HepG2 (cell line): Measurements from ENCODE around the gene RRAD. TPM values are rescaled to one million over a fixed set of nuclear protein-coding genes. Genes with fewer than 3 reads are reported as not detected.

Experiments used
- ELF3 ChIP-seq: IDR thresholded peaks from 2 replicates; pipeline ENCODE4 v1.6.1; 2016; ENCODE audit warnings: missing genetic modification reagents, missing compliant biosample characterization
- FIP1L1 ChIP-seq: fragments of 200-400 bp; formaldehyde crosslinking; IDR thresholded peaks from 2 replicates; pipeline ENCODE4 v1.6.1; 2018; ENCODE audit warnings: low read depth, mild to moderate bottlenecking, low read length, moderate library complexity, borderline replicate concordance; ENCODE audit not compliant: insufficient read depth
- FOXC1 ChIP-seq: sonication (generic); formaldehyde crosslinking; IDR thresholded peaks from 2 replicates; pipeline ENCODE4 v1.8.0; 2022; ENCODE audit warnings: mild to moderate bottlenecking, missing genetic modification reagents, borderline replicate concordance
- HES4 ChIP-seq: sonication (generic); formaldehyde crosslinking; IDR thresholded peaks from 2 replicates; pipeline ENCODE4 v1.9.0; 2021; ENCODE audit warnings: mild to moderate bottlenecking, missing genetic modification reagents, borderline replicate concordance
- HNF4A ChIP-seq: sonication (generic); formaldehyde crosslinking; IDR thresholded peaks from 2 replicates; pipeline ENCODE4 v1.4.0; 2020; ENCODE audit warnings: missing genetic modification reagents
- HOXA5 ChIP-seq: sonication (generic); formaldehyde crosslinking; IDR thresholded peaks from 2 replicates; pipeline ENCODE4 v1.4.0; 2020; ENCODE audit warnings: missing genetic modification reagents
- IKZF1 ChIP-seq: fragments of 450-650 bp; IDR thresholded peaks from 2 replicates; pipeline ENCODE4 v1.7.1; 2016
- MEF2D ChIP-seq: sonication (generic); formaldehyde crosslinking; IDR thresholded peaks from 2 replicates; pipeline ENCODE4 v1.5.1; 2020; ENCODE audit warnings: mild to moderate bottlenecking, missing genetic modification reagents
- NAIF1 ChIP-seq: sonication (generic); formaldehyde crosslinking; IDR thresholded peaks from 2 replicates; pipeline ENCODE4 v1.5.0; 2020; ENCODE audit warnings: mild to moderate bottlenecking, missing genetic modification reagents, borderline replicate concordance
- NBN ChIP-seq: fragments of 450-650 bp; conservative IDR thresholded peaks from 2 replicates; pipeline ENCODE4 v1.6.1; 2017
- NPAS2 ChIP-seq: sonication (generic); formaldehyde crosslinking; IDR thresholded peaks from 2 replicates; pipeline ENCODE4 v1.8.0; 2022; ENCODE audit warnings: mild to moderate bottlenecking, missing genetic modification reagents, borderline replicate concordance
- SRSF4 ChIP-seq: fragments of 200-400 bp; formaldehyde crosslinking; IDR thresholded peaks from one replicate; pipeline ENCODE4 v1.6.1; 2018; ENCODE audit warnings: mild to moderate bottlenecking, low read depth, low read length, moderate library complexity; ENCODE audit not compliant: poor library complexity, severe bottlenecking
- TBX3 ChIP-seq: fragments of 450-650 bp; IDR thresholded peaks from 2 replicates; pipeline ENCODE4 v1.6.1; 2017; ENCODE audit warnings: antibody characterized with exemption, mild to moderate bottlenecking, inconsistent platforms, borderline replicate concordance
- TCF7 ChIP-seq: sonication (generic); IDR thresholded peaks from 2 replicates; pipeline ENCODE4 v1.6.1; 2016; ENCODE audit warnings: antibody characterized with exemption, low read depth
- TEAD2 ChIP-seq: sonication (generic); formaldehyde crosslinking; IDR thresholded peaks from 2 replicates; pipeline ENCODE4 v1.9.0; 2021; ENCODE audit warnings: missing genetic modification reagents
- USF2 ChIP-seq, 2 experiments: sonication (generic) in 1 of 2; formaldehyde crosslinking in 1 of 2; IDR thresholded peaks; 2 replicates each; pipeline versions ENCODE4 v1.5.1 to v1.6.1; 2011 to 2020; ENCODE audit warnings: borderline replicate concordance in 1 of 2, low read depth in 1 of 2, low read length in 1 of 2, mild to moderate bottlenecking in 1 of 2, missing genetic modification reagents in 1 of 2, moderate library complexity in 1 of 2
- ZBTB1 ChIP-seq: sonication (generic); formaldehyde crosslinking; IDR thresholded peaks from 2 replicates; pipeline ENCODE4 v1.4.0; 2020; ENCODE audit warnings: missing genetic modification reagents, borderline replicate concordance
- ZBTB8A ChIP-seq: sonication (generic); formaldehyde crosslinking; IDR thresholded peaks from 2 replicates; pipeline ENCODE4 v1.4.0; 2020; ENCODE audit warnings: mild to moderate bottlenecking, low read depth, missing genetic modification reagents, borderline replicate concordance
- ZFY ChIP-seq: sonication (generic); formaldehyde crosslinking; IDR thresholded peaks from 2 replicates; pipeline ENCODE4 v1.4.0; 2020; ENCODE audit warnings: missing genetic modification reagents
- ZIK1 ChIP-seq: sonication (generic); formaldehyde crosslinking; IDR thresholded peaks from 2 replicates; pipeline ENCODE4 v1.5.0; 2020; ENCODE audit warnings: mild to moderate bottlenecking, low read depth, missing genetic modification reagents, borderline replicate concordance
- ZNF383 ChIP-seq: sonication (generic); formaldehyde crosslinking; IDR thresholded peaks from 2 replicates; pipeline ENCODE4 v1.4.0; 2020; ENCODE audit warnings: missing genetic modification reagents, mild to moderate bottlenecking, borderline replicate concordance
- ZNF543 ChIP-seq: sonication (generic); formaldehyde crosslinking; IDR thresholded peaks from 2 replicates; pipeline ENCODE4 v1.4.0; 2020; ENCODE audit warnings: mild to moderate bottlenecking, missing genetic modification reagents
- ZNF709 ChIP-seq: sonication (generic); formaldehyde crosslinking; IDR thresholded peaks from 2 replicates; pipeline ENCODE4 v1.5.0; 2020; ENCODE audit warnings: mild to moderate bottlenecking, missing genetic modification reagents
- ZNF761 ChIP-seq: sonication (generic); formaldehyde crosslinking; conservative IDR thresholded peaks from 2 replicates; pipeline ENCODE4 v1.4.0; 2020; ENCODE audit warnings: mild to moderate bottlenecking, missing genetic modification reagents
- ZSCAN25 ChIP-seq: sonication (generic); formaldehyde crosslinking; IDR thresholded peaks from 2 replicates; pipeline ENCODE4 v1.8.0; 2022; ENCODE audit warnings: mild to moderate bottlenecking, missing genetic modification reagents
- polyA plus RNA-seq, 8 experiments: library from polyadenylated mRNA; depleted of rRNA in 3 of 8; stranded (reverse) in 7 of 8; unstranded in 1 of 8; fragments of >200 nt; fragmentation: Illumina TruSeq in 4 of 8; extraction: Trizol in 4 of 8; gene quantifications; 2 replicates each; pipeline versions ENCODE4 v1.2.1 to v1.2.3, GENCODE V29; 2011 to 2016; ENCODE audit warnings: low read depth in 4 of 8, missing spikeins in 1 of 8, mixed read lengths in 1 of 8; ENCODE audit not compliant: insufficient read depth in 1 of 8
- total RNA-seq, 5 experiments: library from RNA; depleted of rRNA; stranded (reverse); fragments of >200 nt; fragmentation: Illumina TruSeq; extraction: Trizol; gene quantifications; 2 replicates each; pipeline ENCODE4 v1.2.3, GENCODE V29; 2016; ENCODE audit warnings: low read depth in 1 of 5
- TF ChIP-seq, protein P1 (sequence below): sonication (generic); formaldehyde crosslinking; IDR thresholded peaks from 2 replicates; pipeline ENCODE4 v1.4.0; 2020; ENCODE audit warnings: missing genetic modification reagents

RRAD gene
- total and polyA plus RNA-seq, 2 of the 13 experiments (the other 11 are each of a cell fraction or from before 2014, with no cell fraction given): 0.80 to 1.1 TPM

- TF ChIP-seq FIP1L1 (no peak), ZSCAN25 (CRISPR knock-in tag) (peak; percentile 49; the same call in 1 of the 2 replicates), ELF3 (CRISPR knock-in tag) (peak; percentile 72; the same call in 1 of the 2 replicates), TEAD2 (CRISPR knock-in tag) (no peak), IKZF1 (no peak), HOXA5 (CRISPR knock-in tag) (peak; percentile 64), ZNF761 (CRISPR knock-in tag) (peak; percentile 94), ZIK1 (CRISPR knock-in tag) (peak; percentile 57; the same call in 1 of the 2 replicates), ZBTB1 (no peak), TCF7 (no peak), HES4 (CRISPR knock-in tag) (no peak; the same call in 1 of the 2 replicates), TBX3 (no peak), NPAS2 (CRISPR knock-in tag) (no peak), ZNF709 (CRISPR knock-in tag) (0 out of 2 replicates have a peak, but pooled peaks have one; percentile 64), NBN (no peak), ZNF383 (CRISPR knock-in tag) (no peak), ZBTB8A (CRISPR knock-in tag) (no peak), NAIF1 (CRISPR knock-in tag) (no peak), USF2 (IDR thresholded peaks at IDR 0.05; ENCODE audit: low read depth, low read length) (no peak), USF2 (CRISPR knock-in tag; IDR thresholded peaks at IDR 0.05; ENCODE audit: borderline replicate concordance) (no peak; the same call in 1 of the 2 replicates), ZFY (CRISPR knock-in tag) (peak; percentile 80), HNF4A (peak; percentile 26; the same call in 1 of the 2 replicates), SRSF4 (no peak), FOXC1 (CRISPR knock-in tag) (no peak; the same call in 1 of the 2 replicates), ZNF543 (CRISPR knock-in tag) (0 out of 2 replicates have a peak, but pooled peaks have one; percentile 28), MEF2D (CRISPR knock-in tag) (no peak; the same call in 1 of the 2 replicates)
- TF ChIP-seq, protein P1, sequence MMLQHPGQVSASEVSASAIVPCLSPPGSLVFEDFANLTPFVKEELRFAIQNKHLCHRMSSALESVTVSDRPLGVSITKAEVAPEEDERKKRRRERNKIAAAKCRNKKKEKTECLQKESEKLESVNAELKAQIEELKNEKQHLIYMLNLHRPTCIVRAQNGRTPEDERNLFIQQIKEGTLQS (CRISPR knock-in tag): no peak; the same call in 1 of the 2 replicates
Observed at GRCh38 chr16:66872943-66873684, 52.2 kb downstream of the RRAD start (continued).
